ENCODE results near the gene MYBPHL. TPM values are rescaled to one million over a fixed set of nuclear protein-coding genes. Genes with fewer than 3 reads are reported as not detected.

The MYBPHL gene, protein sequence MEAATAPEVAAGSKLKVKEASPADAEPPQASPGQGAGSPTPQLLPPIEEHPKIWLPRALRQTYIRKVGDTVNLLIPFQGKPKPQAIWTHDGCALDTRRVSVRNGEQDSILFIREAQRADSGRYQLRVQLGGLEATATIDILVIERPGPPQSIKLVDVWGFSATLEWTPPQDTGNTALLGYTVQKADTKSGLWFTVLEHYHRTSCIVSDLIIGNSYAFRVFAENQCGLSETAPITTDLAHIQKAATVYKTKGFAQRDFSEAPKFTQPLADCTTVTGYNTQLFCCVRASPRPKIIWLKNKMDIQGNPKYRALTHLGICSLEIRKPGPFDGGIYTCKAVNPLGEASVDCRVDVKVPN
- total RNA-seq: not detected in 2 replicates

DNA sequence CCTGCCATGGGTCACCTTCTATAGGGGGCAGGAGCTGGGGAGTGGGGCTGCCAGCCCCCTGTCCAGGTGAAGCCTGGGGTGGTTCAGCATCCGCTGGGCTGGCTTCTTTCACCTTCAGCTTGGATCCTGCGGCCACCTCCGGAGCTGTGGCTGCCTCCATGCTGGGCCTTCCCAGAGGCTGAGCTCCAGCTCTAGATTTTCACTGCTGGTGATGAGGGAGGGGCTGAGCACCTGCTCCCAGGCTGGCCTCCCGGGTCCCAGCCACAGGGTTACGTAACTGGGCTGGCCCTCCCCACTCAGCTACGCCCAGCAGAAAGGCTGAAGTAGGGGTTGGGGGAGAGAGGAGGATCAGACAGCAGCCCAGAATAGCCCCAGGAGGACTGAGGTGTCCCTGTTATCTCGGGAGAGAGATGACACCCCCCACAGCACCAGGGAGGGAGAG lies at the start of gene MYBPHL:
Gene MYBPHL, minus strand, starts transcription at position 180 of the 442 bp plus-strand sequence. Its CDS starts 20 bp downstream, at position 160.
- no peak for DNase-seq (ENCODE audit: low read depth)
- TF ChIP-seq, protein P1, sequence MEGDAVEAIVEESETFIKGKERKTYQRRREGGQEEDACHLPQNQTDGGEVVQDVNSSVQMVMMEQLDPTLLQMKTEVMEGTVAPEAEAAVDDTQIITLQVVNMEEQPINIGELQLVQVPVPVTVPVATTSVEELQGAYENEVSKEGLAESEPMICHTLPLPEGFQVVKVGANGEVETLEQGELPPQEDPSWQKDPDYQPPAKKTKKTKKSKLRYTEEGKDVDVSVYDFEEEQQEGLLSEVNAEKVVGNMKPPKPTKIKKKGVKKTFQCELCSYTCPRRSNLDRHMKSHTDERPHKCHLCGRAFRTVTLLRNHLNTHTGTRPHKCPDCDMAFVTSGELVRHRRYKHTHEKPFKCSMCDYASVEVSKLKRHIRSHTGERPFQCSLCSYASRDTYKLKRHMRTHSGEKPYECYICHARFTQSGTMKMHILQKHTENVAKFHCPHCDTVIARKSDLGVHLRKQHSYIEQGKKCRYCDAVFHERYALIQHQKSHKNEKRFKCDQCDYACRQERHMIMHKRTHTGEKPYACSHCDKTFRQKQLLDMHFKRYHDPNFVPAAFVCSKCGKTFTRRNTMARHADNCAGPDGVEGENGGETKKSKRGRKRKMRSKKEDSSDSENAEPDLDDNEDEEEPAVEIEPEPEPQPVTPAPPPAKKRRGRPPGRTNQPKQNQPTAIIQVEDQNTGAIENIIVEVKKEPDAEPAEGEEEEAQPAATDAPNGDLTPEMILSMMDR (conservative IDR thresholded peaks at IDR 0.05; ENCODE audit: low read depth, low read length): no peak
- H3K4me3 ChIP-seq (ENCODE audit: low read depth, low read length): no peak within 1 kb of the TSS

DNA sequence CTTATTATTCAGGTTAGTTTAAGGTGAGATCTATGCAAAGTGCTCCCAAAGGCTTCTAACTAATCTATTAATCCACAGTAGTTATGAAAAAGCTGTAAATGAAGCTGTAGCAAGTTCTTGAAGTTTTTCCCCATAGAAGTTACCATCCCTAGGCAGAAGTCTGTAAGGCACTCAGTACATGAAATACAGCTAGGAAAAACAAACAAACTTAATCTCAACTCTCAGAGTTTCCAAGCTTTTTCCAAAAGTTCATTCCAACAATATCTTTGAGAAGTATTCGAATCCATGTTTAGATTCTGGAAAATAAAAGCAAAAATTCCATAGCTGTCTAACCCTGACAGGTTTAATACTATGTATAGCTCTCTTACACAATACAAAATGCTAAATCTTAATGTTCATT lies 49.7 kb upstream of the MYBPHL start:
- DNase-seq (ENCODE audit: low read depth): no peak
- no peak overlapping the region for H3K4me3 ChIP-seq (ENCODE audit: low read depth, low read length)
- TF ChIP-seq, protein P1 (conservative IDR thresholded peaks at IDR 0.05; ENCODE audit: low read depth, low read length): no peak

DNA sequence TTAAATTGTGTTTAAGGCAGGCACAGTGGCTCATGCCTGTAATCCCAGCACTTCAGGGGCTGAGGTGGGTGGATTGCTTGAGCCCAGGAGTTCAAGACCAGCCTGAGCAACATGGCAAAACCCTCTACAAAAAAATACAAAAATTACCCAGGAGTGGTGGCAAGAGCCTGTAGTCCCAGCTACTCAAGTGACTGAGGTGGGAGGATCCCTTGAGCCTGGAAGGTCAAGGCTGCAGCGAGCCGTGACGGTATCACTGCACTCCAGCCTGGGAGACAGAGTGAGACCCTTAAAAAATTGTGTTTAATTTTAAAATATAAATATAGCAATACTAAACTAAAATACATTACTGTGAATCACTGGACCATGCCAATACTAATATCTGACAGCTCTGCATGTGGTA lies 48.1 kb upstream of the MYBPHL start:
- H3K4me3 ChIP-seq (ENCODE audit: low read depth, low read length): no peak overlapping the region
- TF ChIP-seq, protein P1 (conservative IDR thresholded peaks at IDR 0.05; ENCODE audit: low read depth, low read length): no peak
- no peak for DNase-seq (ENCODE audit: low read depth)

DNA sequence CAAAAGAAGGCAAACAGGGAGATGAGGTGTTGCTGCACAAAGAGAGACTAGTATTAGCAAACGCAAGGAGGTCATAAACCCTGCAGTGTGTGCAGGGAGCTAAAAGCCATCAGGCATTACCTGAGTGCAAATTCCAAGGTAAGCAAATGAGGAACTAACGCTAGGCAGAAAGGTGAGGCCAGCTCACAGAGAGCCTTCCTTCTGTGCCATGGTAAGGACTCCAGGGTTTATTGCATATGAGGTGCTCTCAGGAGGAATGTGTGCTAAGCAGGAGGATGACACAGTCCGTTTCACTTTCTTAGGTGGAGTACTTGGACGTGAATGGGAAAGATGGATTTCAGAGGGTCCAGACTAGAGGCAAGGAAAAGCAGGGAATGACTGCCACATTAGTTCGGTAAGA lies 44.6 kb upstream of the MYBPHL start:
- TF ChIP-seq, protein P1 (conservative IDR thresholded peaks at IDR 0.05; ENCODE audit: low read depth, low read length): no peak

DNA sequence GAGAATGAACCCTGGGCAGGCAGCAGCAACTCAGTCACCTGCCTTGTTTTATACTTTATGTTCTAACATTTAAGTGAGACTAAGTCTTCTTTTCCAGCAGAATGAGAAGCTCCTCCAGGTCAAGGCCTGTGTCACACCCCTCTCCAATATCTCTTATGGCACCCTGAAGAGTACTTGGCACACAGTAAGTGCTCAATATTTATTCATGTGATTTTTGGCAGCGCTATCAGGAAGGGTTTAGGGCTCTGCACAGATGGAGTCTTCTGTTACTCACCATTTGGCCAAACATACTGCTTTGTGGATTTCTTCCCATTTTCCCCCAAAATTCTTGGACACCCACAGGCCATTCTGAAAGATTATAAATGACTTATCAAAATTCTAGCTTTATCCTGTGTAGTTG lies 43.8 kb upstream of the MYBPHL start:
- no peak for DNase-seq (ENCODE audit: low read depth)
- TF ChIP-seq, protein P1 (conservative IDR thresholded peaks at IDR 0.05; ENCODE audit: low read depth, low read length): no peak
- no peak overlapping the region for H3K4me3 ChIP-seq (ENCODE audit: low read depth, low read length)

More for the DNA sequence above, 44.6 kb upstream of the MYBPHL start:
- H3K4me3 ChIP-seq (ENCODE audit: low read depth, low read length): no peak overlapping the region
- DNase-seq (ENCODE audit: low read depth): no peak

DNA sequence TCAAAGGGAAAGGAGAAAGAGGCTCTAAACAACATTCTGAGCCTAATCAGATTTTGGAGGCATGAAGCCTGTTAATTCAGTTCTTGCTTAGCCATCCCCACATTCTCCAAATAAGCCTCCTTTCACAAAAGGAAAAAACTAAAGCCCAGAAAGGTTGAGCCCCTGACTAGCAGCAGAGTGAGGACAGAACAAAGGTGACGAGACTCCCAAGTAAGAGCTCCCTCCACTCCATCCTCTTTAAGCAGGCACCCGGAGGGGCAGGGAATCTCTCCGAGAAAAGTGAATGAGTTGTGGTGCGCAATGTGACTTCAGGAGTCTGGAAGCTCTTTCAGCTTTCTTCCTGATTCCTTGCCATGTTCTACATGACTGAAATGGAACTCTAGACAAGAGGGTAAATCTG lies 43.4 kb upstream of the MYBPHL start:
- TF ChIP-seq, protein P1 (conservative IDR thresholded peaks at IDR 0.05; ENCODE audit: low read depth, low read length): no peak
- no peak for DNase-seq (ENCODE audit: low read depth)
- no peak overlapping the region for H3K4me3 ChIP-seq (ENCODE audit: low read depth, low read length)

DNA sequence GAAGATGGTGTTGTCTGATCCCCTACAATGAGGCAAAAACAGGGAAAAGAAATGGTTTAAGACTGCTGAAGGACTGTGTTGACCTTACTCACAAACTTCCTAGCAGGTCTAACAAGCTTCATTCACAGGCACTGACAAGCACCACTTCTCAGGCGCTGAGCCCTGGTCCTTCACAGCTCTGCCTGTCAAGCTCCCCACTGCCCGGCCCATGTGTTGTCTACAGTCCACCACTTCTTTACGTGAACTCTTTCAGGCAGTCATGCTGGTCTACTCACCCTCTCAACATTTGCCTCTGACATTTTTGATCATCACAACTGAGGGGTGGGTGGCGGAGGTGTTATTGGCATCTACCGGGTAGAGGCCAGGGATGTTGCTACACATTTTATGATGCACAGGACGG lies 40.7 kb upstream of the MYBPHL start:
- TF ChIP-seq, protein P1 (conservative IDR thresholded peaks at IDR 0.05; ENCODE audit: low read depth, low read length): no peak
- no peak for DNase-seq (ENCODE audit: low read depth)
- H3K4me3 ChIP-seq (ENCODE audit: low read depth, low read length): no peak overlapping the region

All from epithelial cell of proximal tubule (primary cell).